Chondrocyte (in vitro differentiated cells): ENCODE measurements around the gene LSM14A. TPM values are rescaled to one million over a fixed set of nuclear protein-coding genes. Genes with fewer than 3 reads are reported as not detected.

Experiments used
- DNase-seq: peaks from one replicate; pipeline ENCODE4 v3.0.0; 2021; ENCODE audit warnings: mixed read lengths, low spot score
- H3K27ac Mint-ChIP-seq: one replicate; pipeline ENCODE4 v1.8.0; 2021; ENCODE audit warnings: mild to moderate bottlenecking, moderate library complexity, mixed read lengths; ENCODE audit not compliant: unreplicated experiment
- H3K27me3 Mint-ChIP-seq: 2 replicates; pipeline ENCODE4 v1.8.0; 2021; ENCODE audit warnings: low read depth, mixed read lengths
- H3K36me3 Mint-ChIP-seq: 2 replicates; pipeline ENCODE4 v1.8.0; 2021; ENCODE audit warnings: low read depth, mixed read lengths
- H3K4me1 Mint-ChIP-seq: 2 replicates; pipeline ENCODE4 v1.8.0; 2021; ENCODE audit warnings: low read depth, mild to moderate bottlenecking, mixed read lengths
- H3K4me3 Mint-ChIP-seq: one replicate; pipeline ENCODE4 v1.8.0; 2021; ENCODE audit warnings: mild to moderate bottlenecking, moderate library complexity, mixed read lengths; ENCODE audit not compliant: unreplicated experiment
- H3K9me3 Mint-ChIP-seq: 2 replicates; pipeline ENCODE4 v1.8.0; 2021; ENCODE audit warnings: low read depth, mixed read lengths
- total RNA-seq: library from RNA; stranded (reverse); gene quantifications from 3 replicates; pipeline ENCODE4 v1.2.1, GENCODE V29; 2021
- TF ChIP-seq, protein P1 (sequence below): fragments of 200-600 bp; sonication (generic); IDR thresholded peaks from 2 replicates; pipeline ENCODE4 v1.5.0; 2021; ENCODE audit warnings: antibody characterized with exemption, mild to moderate bottlenecking, moderate library complexity

Gene LSM14A
- total RNA-seq, 1 donor from 2014 or later, result 89.4 TPM

DNA sequence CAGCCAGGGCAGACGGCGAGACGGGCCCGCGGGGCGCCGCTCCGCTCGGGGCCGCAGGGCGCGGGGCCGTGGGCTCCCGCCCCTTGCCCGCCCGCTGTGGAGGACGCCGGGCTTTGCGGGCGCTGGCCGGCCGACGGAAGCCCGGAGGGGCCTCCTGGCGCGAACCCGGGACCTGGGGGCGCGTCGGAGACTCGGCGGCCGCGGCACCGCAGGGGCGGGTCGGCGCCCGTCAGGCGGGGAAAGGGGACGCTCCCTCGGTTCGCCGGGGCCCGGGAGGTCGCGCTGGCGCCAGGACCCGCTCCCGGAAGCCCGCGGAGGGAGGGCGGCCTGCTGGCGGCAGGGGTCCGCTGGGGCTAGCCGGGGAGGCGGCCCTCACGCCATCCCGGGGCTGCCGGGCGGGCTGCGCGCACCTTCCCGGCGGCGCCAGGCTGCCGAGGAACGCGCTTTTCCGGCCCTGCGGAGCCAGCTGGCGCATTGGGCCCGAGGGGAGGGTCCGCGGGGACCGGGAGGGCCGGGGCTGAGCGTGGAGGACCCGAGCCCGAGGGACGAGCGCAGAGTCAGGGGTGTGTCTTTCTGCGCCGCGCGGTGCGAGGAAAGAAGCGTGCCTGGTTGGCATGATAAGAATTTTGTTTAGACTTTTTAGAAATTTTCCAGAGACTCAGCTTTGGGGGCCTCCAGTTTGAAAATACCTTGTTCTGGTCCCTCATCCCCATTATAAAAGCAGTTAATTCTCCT is 82.6 kb downstream of the LSM14A start:
- H3K9me3 Mint-ChIP-seq, result no peaks in the 10 kb centered on the region
- TF ChIP-seq, protein P1, sequence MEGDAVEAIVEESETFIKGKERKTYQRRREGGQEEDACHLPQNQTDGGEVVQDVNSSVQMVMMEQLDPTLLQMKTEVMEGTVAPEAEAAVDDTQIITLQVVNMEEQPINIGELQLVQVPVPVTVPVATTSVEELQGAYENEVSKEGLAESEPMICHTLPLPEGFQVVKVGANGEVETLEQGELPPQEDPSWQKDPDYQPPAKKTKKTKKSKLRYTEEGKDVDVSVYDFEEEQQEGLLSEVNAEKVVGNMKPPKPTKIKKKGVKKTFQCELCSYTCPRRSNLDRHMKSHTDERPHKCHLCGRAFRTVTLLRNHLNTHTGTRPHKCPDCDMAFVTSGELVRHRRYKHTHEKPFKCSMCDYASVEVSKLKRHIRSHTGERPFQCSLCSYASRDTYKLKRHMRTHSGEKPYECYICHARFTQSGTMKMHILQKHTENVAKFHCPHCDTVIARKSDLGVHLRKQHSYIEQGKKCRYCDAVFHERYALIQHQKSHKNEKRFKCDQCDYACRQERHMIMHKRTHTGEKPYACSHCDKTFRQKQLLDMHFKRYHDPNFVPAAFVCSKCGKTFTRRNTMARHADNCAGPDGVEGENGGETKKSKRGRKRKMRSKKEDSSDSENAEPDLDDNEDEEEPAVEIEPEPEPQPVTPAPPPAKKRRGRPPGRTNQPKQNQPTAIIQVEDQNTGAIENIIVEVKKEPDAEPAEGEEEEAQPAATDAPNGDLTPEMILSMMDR, result peak; percentile 12
- H3K27me3 Mint-ChIP-seq, result no peaks in the 10 kb centered on the region
- no peak for DNase-seq
- H3K4me3 Mint-ChIP-seq, result peak overlapping the region; percentile 71
- H3K27ac Mint-ChIP-seq, result peak overlapping the region; percentile 68
- peaks cover 34% of the 10 kb centered on the region for H3K4me1 Mint-ChIP-seq
- H3K36me3 Mint-ChIP-seq, result no peaks in the 10 kb centered on the region

DNA sequence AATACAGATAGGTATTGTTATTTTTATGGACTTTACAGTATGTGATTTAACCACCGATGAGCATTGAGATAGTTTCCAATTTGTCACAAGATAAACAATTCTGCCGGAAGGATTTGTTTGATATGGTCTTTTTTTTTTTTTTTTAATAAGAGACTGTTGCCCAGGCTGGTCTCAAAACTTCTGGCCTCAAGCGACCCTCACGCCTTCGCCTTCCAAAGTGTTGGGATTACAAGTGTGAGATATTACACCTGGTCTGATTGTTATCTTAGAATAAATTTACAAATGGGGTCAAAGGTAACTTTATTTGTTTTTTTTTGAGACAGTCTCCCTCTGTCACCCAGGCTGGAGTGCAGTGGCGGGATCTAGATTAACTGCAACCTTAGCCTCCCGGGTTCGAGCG is 83.2 kb downstream of the LSM14A start:
- Mint-ChIP-seq H3K27ac (peak overlapping the region; percentile 68), H3K9me3 (no peaks in the 10 kb centered on the region), H3K4me1 (peaks cover 38% of the 10 kb centered on the region), H3K4me3 (peak overlapping the region; percentile 71), H3K27me3 (no peaks in the 10 kb centered on the region), H3K36me3 (no peaks in the 10 kb centered on the region)
- TF ChIP-seq, protein P1, result no peak
- DNase-seq, result no peak

DNA sequence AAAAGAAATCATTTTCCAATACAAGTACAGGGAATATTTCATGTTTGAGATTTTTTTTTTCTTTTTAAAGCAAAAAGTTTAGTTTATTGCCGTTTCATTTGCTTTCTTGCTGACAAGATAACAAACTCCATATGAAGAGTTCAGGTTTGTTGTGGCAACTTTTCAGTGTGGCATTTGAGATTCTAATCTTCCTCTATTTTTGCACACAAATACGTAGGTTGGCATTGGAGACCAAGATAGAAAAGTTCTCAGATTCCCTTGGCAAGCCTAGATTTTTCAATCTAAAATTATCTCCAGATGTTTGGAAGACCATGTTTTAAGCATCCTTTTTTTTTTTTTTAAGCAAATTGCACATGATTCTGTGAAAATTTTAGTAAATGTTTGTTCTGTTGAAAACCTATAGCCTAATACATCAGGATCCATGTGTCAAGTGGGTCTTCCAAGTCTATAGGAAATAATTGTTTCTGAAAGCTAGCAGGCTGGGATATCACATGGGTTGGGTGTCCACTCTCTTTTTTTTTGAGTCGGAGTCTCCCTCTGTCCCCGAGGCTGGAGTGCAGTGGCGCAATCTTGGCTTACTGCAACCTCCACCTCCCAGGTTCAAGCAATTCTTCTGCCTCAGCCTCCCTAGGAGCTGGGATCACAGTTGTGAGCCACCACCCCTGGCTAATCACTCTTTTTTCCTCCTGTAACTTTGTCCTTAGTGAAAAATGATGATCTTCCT is 84.7 kb downstream of the LSM14A start:
- no peak for DNase-seq
- Mint-ChIP-seq H3K27me3 (no peaks in the 10 kb centered on the region), H3K4me1 (peaks cover 52% of the 10 kb centered on the region), H3K4me3 (no peak overlapping the region), H3K36me3 (no peaks in the 10 kb centered on the region), H3K27ac (no peak overlapping the region), H3K9me3 (no peaks in the 10 kb centered on the region)
- TF ChIP-seq, protein P1, result no peak

DNA sequence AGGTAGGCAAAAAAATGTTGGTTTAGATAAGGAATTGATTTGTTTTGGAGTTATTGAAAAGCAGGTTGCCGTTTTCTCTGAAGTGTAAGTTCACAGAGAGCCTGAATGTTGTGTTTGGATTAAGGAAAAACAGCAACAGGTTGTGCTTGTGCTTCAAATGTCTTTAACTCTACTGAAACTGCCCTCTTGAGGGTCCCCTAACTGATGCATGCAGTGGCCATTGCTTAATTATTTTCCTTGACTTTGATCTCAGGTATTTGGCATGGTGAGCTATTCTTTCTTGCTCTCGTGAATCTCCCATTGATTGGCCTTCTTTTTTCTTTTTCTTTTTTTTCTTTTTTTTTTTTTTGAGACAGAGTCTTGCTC is 85.2 kb downstream of the LSM14A start:
- no peak overlapping the region for H3K4me3 Mint-ChIP-seq
- no peak overlapping the region for H3K27ac Mint-ChIP-seq
- no peak for DNase-seq
- no peaks in the 10 kb centered on the region for H3K27me3 Mint-ChIP-seq
- TF ChIP-seq, protein P1, result no peak
- H3K9me3 Mint-ChIP-seq, result no peaks in the 10 kb centered on the region
- no peaks in the 10 kb centered on the region for H3K36me3 Mint-ChIP-seq
- peaks cover 52% of the 10 kb centered on the region for H3K4me1 Mint-ChIP-seq

DNA sequence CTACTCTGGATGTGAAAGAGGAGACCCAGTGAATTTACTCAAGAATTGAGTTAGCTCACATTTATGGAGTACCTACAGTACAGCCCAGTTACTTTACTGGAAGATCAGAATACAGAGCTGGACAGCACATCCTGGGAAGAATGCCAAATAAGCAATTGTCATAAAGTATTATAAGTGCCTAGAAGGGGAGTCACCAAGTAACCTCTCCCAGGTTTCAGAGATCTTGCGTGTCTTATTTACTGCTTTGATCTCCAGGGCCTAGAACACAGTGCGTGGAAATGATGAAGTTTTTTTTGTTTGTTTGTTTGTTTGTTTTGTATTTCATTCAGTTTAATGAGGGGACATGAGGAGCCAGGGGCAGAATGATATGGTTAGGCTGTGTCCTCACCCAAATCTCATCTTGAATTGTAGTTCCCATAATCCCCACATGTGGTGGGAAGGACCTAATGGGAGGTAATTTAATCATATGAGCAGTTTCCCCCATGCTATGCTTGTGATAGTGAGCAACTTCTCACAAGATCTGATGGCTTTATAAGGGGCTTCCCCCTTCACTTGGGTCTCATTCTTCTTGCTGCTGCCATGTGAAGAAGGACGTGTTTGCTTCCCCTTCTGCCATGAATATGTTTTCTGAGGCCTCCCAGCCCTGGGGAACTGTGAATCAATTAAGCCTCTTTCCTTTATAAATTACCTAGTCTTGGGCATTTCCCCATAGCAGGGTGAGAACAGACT is 87.2 kb downstream of the LSM14A start:
- Mint-ChIP-seq H3K9me3 (no peaks in the 10 kb centered on the region), H3K36me3 (no peaks in the 10 kb centered on the region), H3K4me3 (no peak overlapping the region), H3K4me1 (peaks cover 56% of the 10 kb centered on the region), H3K27me3 (no peaks in the 10 kb centered on the region), H3K27ac (no peak overlapping the region)
- no peak for DNase-seq
- TF ChIP-seq, protein P1, result no peak
